Stimulated activated CD8-positive, alpha-beta memory T cell treated with anti-CD3 and anti-CD28 coated beads, Interleukin-12 subunit alpha, Interleukin-12 subunit beta, amount 100 ng/mL, for 24 hours (primary cell): ENCODE results near the gene CHD9.
"Not testable (repeated sequence)": the region's sequence is repeated elsewhere in the genome, so short reads cannot be mapped to it uniquely, and the experiment has no call there.

ENCODE experiments used
- DNase-seq: peaks from one replicate; pipeline ENCODE4 v3.0.0-alpha.2; 2020; ENCODE audit errors: extremely low read depth

The CHD9 gene

DNA sequence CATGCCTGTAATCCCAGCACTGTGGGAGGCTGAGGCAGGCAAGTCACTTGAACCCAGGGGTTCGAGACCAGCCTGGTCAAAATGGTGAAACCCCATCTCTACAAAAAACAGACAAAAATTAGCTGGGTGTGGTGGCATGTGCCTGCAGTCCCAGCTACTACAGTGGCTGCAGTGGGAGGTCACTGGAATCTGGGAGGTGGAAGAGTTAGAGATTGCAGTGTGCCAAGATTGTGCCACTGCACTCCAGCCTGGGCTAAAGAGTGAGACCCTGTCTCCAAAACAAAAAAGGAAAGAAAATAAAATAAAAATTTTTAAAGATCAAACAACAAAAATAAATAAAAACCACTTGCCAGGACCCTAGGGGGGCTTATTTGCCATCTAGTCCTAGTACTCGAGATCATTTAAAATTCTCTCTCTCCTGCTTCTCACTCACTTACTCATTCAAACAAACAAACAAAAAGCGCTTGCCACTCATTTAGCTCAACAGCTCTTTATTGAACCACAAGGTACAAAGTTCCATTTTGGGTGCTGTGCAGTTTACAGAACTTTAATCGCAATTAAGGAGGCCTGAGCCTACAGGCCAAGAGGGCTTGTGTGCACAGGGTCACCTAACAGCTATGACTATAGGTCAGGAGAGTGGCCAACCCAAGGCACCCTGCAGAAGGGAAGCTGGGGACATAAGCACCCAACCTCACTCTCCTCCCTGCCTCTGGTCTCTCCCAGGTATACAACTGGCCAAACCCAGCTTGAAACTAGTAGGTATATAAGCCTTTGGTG, 6.5 kb upstream of the CHD9 start:
- DNase-seq = no peak

DNA sequence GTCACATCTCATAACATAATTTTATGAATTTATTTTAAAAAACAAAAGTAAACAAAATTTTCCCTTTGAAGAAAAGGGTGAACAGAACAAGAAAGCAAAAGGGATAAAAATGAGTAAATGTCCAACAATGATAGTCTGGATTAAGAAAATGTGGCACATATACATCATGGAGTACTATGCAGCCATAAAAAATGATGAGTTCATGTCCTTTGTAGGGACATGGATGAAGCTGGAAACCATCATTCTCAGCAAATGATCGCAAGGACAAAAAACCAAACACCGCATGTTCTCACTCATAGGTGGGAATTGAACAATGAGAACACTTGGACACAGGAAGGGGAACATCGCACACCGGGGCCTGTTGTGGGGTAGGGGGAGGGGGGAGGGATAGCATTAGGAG, 3.5 kb upstream of the CHD9 start:
- DNase-seq = not testable (repeated sequence)

DNA sequence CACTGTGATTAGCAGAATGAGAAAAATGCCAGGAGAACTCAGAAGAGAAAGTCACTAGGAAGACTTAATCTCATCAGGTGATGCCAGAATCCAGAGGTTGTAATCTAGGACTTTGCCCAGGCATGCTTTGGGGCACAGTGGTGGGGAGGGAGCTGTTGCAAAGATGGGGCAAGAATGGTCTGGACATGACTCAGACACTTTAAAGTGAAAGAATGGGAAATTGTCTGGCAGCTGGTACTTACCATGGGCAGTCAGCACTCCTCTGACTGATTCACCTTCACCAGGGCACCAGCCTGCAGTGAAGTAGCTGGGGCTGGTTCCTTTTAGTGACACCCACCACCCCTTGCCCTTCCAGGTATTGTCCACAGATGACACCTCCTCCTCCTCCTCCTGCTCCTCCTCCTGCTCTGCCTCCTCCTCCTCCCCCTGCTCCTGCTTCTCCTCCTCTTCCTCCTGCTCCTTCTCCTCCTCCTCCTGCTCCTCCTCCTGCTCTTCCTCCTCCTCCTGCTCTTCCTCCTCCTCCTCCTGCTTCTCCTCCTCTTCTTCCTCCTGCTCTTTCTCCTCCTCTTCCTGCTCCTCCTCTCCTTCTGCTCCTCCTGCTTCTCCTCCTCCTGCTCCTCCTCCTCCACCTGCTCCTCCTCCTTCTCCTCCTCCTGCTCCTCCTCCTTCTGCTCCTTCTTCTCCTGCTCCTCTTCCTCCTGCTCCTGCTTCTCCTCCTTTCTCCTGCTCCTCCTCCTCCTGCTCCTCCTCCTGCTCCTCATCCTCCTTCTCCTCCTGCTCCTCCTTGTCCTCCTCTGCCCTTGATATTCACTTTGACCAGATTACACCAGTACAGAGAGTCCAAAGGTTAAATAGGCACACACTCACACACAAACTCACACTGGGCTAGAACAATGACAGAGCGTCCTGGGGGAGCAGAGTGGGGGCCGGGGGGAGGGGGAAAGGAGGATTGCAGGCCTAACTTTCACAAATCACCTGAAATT, 2.0 kb upstream of the CHD9 start, which contains the start of gene CHD9NB:
TSS of gene CHD9NB (minus strand) at position 379 of the 983 bp plus-strand sequence. CDS start 8,739 bp downstream, outside the sequence.
- no peak for DNase-seq

DNA sequence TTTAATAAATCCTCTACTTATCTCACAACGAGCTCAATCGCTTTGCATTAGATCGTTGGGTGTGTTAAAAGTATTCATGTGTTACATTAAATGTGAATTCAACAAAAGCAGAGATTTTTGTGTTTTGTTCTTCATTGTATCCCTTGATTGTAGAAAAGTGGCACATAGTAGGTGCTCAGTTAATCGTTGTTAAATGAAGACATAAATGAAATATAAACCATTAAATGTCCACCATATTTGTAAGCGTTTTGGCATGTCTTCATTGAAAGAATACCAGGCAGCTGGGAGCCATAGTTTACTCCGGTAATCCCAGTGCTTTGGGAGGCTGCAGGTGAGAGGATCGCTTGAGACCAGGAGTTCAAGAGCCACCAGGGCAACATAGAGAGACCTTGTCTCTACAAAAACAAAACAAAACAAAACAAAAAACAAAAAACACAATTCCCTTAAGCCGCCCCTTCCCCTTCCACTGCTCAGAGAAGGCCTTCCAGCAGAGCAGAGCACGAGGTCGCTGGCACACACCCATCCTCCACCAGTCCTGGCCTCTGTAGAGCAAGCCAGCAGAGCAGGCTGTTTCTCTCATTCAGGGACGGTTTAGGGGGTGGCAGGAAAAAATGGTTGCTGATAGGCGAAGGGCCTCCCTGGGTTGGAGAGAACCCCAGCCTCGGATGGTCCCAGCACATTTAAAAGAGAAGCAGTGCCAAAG, 673 bp upstream of the CHD9 start:
- no peak for DNase-seq

DNA sequence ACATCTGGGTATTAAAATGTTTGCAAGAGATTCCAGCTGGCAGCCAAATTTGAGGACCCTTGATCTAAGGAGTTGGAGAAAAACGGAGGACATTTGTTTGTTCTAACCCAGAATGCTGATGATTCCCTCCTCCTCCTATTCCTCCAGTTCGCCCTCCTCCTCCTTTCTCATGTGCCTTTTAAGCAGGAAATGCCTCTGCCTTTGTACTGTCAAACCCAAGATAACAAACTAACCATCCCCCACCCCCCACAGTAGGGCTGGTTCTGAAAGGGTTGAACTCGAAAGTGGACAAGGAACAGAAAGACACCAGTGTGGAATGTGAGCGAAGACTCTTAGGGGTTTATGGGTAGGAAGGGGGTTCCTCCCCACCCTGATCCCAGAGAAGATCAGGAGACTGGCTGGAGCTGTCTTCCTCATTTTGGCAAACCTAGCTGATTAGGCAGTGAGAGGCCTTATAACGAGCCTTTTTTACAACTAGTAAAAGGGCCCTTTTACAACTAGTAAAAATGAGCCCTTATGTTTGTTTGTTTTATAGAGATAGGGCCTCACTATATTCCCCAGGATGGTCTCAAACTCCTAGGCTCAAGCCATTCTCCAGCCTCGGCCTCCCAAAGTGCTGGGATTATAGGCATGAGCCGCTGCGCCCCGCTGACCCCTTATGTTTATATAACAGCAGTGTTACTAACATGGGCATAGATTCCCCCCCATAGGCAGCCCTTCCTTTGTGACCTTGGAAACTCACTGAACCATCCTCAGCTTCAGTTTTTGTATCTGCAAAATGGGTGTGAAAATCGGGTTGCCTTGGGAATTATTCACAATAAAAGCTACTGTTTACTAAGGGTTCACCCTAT, 975 bp downstream of the CHD9 start:
- no peak for DNase-seq

DNA sequence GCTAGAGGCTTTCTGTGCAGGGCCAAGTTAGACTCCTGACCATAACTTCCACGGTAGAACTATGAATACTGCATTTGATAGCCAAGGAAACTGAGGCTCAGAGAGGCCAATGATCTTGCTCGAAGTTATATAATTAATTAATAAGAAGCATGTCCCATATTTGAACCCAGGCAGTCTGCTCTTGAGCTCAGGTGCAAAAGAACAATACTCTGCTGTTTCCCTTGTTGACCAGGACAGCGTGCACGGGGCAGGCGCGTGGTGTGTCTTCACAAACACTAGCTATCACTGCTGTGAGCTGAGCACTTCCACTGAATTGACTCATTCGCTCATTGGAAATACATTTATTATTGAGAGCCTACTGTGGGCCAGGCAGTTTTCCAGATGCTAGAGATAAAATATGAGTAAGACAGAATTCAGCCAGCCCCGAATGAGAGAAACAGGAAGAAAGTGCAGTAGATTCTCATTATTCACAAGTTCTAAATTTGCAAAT, 1.6 kb downstream of the CHD9 start:
- DNase-seq = no peak

DNA sequence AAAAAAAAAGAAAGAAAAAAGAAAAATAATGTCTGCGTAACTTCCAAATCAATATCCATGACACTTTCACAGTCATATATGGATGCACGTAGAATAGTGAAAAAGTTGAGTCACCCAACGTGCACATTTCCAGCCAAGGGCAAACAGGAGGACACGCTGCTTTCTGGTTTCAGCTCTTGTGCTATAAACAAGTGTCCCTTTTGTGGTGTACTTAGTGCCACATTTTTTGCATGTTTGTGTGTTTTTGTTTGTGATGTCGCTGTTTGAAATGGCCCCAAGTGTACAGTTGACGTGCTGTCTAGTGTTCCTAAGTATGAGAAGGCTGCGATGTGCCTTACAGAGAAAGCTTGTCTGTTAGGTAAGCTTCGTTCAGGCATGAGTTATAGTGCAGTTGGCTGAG, 2.9 kb downstream of the CHD9 start:
- DNase-seq = no peak

DNA sequence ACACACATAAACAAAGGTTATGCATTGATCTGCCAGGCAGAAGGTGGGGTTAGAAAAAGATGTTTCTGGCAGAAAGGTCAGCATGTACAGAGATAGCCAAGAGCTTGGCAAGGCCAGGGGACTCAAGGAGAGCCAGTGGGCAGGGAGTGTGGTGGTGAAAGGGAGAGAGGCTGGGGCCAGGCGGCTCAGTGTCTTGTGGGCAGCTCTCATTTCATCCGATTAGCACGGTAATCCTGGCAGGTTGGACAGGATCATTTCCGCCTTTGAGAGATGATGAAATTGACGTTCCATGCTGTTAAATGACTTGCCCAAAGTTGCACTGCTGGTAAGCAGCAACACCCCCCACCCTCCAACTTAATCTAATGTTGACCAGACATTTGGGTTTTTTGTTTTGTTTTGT, 3.6 kb downstream of the CHD9 start:
- DNase-seq = no peak

DNA sequence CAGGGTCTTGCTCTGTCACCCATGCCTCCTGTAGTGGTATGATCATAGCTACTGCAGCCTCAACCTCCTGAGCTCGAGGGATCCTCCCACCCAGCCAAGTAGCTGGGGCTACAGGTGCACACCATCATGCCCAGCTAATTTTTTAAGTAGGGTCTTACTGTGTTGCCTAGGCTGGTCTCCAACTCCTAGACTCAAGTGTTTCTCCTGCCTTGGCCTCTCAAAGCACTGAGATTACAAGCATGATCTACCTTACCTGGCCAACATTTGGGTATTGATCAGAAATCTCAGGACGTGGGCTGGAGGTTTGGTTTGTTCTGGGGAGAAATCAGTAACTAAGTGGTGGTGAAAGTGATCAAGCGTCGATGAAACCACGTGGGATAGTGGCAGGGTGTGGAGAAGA, 4.1 kb downstream of the CHD9 start:
- DNase-seq = no peak

DNA sequence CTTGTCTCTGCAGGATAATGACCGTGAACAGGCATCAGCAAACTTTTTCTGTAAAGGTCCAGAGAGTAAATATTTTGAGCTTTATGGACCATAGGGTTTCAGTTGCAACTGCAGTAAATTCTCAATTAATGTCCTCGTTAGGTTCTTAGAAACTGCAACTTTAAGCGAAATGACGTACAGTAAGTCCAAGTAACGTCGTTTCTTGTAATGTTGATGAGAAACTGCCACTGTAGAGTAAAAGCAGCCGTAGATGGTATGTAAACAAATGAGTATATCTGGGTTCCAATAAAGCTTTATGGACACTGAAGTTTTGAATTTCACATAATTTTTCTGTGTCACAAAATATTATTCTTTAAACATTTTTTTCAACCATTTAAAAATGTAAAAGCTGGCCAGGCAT, 4.9 kb downstream of the CHD9 start:
- DNase-seq = no peak

DNA sequence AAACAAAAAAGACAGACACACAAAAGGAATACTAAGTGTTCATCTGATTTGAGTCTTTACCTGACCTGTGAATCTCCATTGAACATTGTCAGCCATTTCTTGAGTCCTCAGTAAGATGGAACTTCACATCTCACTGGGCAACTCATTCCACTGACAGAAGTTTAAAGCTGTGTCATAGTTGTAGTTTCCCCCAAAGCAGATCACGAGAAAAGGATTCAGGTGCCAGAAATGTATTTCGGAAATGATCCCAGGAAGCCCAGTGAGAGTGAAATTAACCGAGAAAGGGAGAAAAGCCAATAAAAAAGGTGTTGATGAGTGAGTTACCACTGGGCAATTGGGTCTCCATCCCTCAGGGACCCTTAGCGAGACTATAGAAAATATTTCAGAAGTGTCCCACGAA, 6.5 kb downstream of the CHD9 start:
- no peak for DNase-seq

DNA sequence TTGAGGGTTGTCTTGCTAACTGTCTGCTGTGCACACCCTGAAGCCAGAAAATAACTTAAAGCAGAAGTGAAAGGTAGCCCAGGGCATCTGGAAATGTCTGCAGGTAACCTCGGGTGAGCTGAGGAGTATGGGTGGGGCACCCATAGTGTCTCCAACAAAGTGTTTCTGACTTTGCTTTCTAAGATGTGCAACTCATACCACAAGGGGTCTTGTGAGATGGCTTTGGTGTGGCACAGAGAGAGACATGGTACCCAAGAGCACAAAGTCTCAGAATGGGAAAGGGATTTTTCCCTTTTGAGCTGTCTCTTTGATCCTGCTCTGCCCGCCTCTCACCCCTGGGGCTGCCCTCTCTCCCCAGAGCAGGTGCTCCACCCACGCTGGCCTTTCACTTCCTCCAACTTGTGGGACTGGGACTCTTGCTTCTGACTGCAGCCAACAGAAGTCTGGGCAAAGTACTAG, 6.9 kb downstream of the CHD9 start:
- DNase-seq = no peak

DNA sequence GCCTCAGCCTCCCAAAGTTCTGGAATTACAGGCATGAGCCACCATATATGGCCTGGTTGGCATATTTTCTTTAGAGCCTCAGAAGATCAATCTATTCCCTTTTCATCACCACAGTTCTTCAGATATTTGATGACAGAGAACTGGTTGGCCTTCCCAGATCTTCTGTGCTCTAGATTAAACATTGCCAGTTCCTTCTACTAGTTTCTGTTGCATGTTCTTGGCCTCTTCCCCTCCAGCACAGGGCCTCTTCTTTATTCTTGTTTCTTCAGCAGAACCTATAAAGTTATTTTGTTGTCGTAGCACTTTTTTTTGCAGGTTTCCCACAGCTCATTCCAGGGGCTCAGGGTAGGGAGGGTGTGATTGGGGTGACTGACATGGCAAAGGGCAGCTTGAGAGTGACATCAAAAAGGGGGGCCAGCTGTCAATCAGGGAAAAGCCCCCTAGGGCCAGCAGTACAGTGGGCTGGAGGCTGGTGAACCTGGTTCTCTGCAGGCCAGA, 9.3 kb downstream of the CHD9 start:
- DNase-seq = no peak

DNA sequence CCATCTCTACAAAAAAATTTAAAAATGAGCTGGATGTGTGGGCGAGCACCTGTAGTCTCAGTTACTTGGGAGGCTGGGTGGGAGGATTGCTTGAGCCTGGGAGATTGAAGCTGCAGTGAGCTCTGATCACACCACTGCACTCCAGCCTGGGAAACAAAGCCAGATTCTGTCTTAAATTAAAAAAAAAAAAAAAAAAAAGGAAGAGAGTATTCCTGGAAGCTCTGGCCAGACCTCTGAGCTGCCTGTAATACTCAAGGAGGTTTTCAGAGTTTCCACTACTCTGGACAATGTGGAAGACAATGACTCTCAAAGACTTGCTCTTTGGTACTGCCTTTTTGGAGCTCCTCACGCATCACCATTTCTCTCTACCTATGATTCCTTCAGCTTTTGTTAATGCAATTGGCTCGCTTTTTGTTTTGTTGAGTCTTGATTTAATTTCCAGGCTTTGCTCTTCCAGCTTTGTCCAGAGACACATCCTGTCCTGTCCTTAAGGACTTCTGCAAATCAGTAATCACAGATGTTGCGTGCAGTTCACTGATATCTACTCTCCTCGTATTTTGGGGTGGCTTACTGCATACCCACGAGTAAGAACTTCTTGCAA, 10.8 kb downstream of the CHD9 start:
- DNase-seq = no peak

DNA sequence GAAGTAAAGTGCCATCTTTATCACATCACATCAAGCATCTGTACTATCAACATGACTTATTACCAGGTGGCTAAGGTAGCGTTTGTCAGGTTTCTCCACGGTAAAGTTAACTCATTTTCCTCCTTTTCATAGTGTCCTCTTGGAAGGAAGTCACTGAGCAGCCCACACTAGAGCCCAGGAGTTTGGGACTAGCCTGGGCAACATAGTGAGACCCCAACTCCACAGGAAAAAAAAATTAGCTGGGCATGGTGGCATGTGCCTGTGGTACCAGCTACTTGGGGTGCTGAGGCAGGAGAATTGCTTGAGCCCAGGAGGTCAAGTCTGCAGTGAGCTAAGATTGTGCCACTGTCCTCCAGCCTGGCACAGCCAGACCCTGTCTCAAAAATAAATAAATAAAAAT, 12.9 kb downstream of the CHD9 start:
- DNase-seq = no peak

DNA sequence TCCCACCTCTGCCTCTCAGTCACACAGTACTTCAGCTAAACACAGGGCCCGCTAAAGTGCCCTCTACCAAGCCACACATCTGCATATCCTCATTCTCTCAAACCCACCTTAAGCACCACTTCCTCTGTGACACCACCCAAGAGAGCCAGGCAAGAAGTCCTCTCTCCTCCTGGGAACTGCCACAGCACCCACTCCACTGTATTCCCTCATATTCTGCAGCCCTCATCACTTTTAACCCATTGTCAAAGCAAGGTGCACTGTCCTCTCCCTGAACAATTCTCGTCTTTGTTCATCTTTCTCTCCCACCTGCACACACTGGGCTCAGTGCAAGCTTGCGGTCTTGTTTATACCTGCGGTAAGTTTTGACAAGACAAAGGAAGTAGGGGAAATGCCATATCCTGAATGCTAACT, 13.6 kb downstream of the CHD9 start:
- no peak for DNase-seq

DNA sequence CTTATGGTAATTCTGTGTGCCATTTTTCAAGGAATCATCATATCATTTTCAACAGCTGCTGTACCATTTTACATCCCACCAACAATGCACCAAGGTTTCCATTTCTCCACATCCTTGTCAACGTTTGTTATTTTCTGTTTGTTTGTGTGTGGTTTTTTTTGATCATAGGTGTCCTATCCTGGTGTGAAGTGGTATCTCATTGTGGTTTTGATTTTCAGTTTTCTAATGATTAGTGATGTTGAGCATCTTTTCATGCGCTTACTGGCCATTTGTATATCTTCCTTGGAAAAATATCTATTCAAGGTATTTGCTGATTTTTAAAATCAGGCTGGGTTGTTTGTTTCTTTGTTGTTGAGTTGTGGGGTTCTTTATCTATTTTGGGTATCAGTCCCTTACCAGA, 15.0 kb downstream of the CHD9 start:
- DNase-seq = no peak

DNA sequence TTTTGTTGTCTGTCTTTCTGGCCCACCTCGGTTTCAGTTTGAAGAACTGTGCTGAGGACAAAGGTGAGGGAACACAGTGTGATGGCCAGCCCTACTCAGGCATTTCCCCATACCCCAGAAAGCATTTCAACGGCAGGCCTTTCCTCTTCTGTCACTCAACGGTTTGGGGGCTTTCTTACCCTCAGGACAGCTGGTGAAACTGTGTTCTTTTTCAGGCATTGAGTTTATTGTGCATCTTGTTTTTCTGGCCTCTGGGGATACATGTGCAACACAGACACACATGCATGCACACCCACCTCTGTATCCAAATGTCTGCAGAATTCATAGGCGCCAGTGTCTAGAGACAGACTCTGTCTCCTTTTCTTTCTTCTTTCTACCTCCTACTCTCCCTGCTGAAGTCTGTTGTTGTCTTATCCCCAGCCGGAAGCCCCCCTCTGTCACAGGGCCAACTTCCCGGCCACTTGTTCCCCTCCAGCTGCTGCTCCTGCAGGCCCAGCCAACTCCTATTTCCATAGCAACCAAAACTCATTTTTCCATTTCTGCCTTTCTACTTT, 17.0 kb downstream of the CHD9 start:
- no peak for DNase-seq

DNA sequence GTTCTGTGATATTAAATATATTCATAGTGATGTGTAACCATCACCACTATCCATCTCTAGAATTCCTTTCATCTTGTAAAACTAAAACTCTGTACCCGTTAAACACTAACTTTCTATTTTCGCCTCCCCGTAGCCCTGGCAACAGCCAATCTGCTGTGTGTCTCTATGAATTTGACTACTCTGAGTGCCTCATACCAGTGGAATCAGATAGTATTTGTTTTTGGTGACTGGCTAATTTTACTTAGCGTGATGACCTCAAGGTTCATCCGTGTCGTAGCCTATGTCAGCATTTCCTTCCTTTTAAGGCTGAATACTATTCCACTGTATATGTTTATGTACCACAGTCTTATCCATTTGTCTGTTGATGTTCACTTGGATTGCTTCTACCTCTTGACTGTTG, 18.2 kb downstream of the CHD9 start:
- no peak for DNase-seq

DNA sequence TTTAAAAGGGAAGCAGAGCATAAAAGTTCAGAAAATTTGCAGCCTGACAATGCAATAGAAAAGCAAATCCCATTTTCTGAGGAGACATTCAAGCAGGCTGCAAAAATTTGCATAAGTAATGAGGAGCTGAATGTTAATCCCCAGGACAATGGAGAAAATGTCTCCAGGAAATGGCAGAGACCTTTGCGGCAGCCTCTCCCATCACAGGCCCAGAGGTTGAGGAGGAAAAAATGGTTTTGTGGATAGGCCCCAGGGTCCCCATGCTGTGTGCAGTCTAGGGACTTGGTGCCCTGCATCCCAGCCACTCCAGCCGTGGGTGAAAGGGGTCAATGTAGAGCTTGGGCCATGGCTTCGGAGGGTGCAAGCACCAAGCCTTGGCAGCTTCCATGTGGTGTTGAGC, 19.5 kb downstream of the CHD9 start:
- not testable (repeated sequence) for DNase-seq
